Stimulated activated CD4-positive, alpha-beta T cell treated with anti-CD3 and anti-CD28 coated beads, Interleukin-12 subunit alpha, Interleukin-12 subunit beta, amount 100 ng/mL, for 24 hours (primary cell): ENCODE data around the gene WBP4.
"Not testable (repeated sequence)": the region's sequence is repeated elsewhere in the genome, so short reads cannot be mapped to it uniquely, and the experiment has no call there.

Experiments used
- DNase-seq, 2 experiments: peaks; one replicate each; pipeline ENCODE4 v3.0.0-alpha.2; 2020; ENCODE audit warnings: low read depth in 2 of 2

The WBP4 gene

GRCh38 chr13:41061075-41061913, at the start of gene WBP4:
TSS of gene WBP4 (plus strand) at chr13:41061509. CDS start at chr13:41061674, 165 bp downstream.
- peak; percentile 84 to 88 for DNase-seq

- no peak for DNase-seq
These were observed 48.8 kb upstream of the WBP4 start for GRCh38 chr13:41012536-41012935.

GRCh38 chr13:41013835-41014234, 47.5 kb upstream of the WBP4 start:
- DNase-seq = no peak

- DNase-seq = no peak
These were observed 45.4 kb upstream of the WBP4 start for GRCh38 chr13:41015920-41016319.

- DNase-seq = no peak
These were observed 44.1 kb upstream of the WBP4 start for GRCh38 chr13:41017159-41017558.

GRCh38 chr13:41017817-41018601, 43.3 kb upstream of the WBP4 start:
- no peak for DNase-seq

GRCh38 chr13:41018602-41018948, 42.7 kb upstream of the WBP4 start:
- DNase-seq = no peak

- peak in 1 of 2 experiments; percentile 18 for DNase-seq
These were observed 42.3 kb upstream of the WBP4 start, which contains the start of gene ELF1 for GRCh38 chr13:41019011-41019487. TSS of gene ELF1 (minus strand) at chr13:41019316. CDS start at chr13:40982054, 37,262 bp downstream.

- no peak for DNase-seq
These were observed 41.5 kb upstream of the WBP4 start for GRCh38 chr13:41019578-41020347.

- no peak for DNase-seq
These were observed 35.8 kb upstream of the WBP4 start for GRCh38 chr13:41025518-41025917.

GRCh38 chr13:41026788-41027187, 34.5 kb upstream of the WBP4 start:
- no peak for DNase-seq

- no peak for DNase-seq
These were observed 33.3 kb upstream of the WBP4 start for GRCh38 chr13:41028051-41028450.

- DNase-seq = no peak
These were observed 31.7 kb upstream of the WBP4 start for GRCh38 chr13:41029629-41030028.

GRCh38 chr13:41032691-41033376, 28.5 kb upstream of the WBP4 start:
- no peak for DNase-seq

- no peak for DNase-seq
These were observed 26.9 kb upstream of the WBP4 start for GRCh38 chr13:41034382-41034781.

- DNase-seq = no peak
These were observed 26.4 kb upstream of the WBP4 start for GRCh38 chr13:41034881-41035280.

GRCh38 chr13:41036557-41036956, 24.8 kb upstream of the WBP4 start:
- not testable (repeated sequence) for DNase-seq

GRCh38 chr13:41039746-41040145, 21.6 kb upstream of the WBP4 start:
- no peak for DNase-seq

- DNase-seq = no peak
These were observed 20.6 kb upstream of the WBP4 start for GRCh38 chr13:41040584-41041334.

GRCh38 chr13:41042419-41042818, 18.9 kb upstream of the WBP4 start:
- DNase-seq = not testable (repeated sequence)

GRCh38 chr13:41048640-41049039, 12.7 kb upstream of the WBP4 start:
- DNase-seq = no peak
